PFSK-1 (cell line): ENCODE measurements around the gene SLC9A2.

Experiments
- POLR2AphosphoS5 ChIP-seq: IDR thresholded peaks from 2 replicates; pipeline ENCODE4 v1.6.1; 2012; ENCODE audit warnings: low read depth, mild to moderate bottlenecking, control low read depth, low read length, moderate library complexity
- REST ChIP-seq, 2 experiments: IDR thresholded peaks; 2 replicates each; pipeline versions ENCODE4 v1.6.1 to v1.8.0; 2011 to 2012; ENCODE audit warnings: low read depth in 2 of 2, low read length in 2 of 2, control low read depth in 1 of 2, inconsistent platforms in 1 of 2, mild to moderate bottlenecking in 1 of 2, moderate library complexity in 1 of 2; ENCODE audit not compliant: insufficient read depth in 1 of 2
- SIN3A ChIP-seq: IDR thresholded peaks from 2 replicates; pipeline ENCODE4 v1.6.1; 2012; ENCODE audit warnings: mild to moderate bottlenecking, low read length, moderate library complexity, borderline replicate concordance; ENCODE audit not compliant: insufficient read depth
- TAF1 ChIP-seq: IDR thresholded peaks from 2 replicates; pipeline ENCODE4 v1.6.1; 2012; ENCODE audit warnings: low read length, control low read depth, borderline replicate concordance; ENCODE audit not compliant: insufficient read depth

DNA sequence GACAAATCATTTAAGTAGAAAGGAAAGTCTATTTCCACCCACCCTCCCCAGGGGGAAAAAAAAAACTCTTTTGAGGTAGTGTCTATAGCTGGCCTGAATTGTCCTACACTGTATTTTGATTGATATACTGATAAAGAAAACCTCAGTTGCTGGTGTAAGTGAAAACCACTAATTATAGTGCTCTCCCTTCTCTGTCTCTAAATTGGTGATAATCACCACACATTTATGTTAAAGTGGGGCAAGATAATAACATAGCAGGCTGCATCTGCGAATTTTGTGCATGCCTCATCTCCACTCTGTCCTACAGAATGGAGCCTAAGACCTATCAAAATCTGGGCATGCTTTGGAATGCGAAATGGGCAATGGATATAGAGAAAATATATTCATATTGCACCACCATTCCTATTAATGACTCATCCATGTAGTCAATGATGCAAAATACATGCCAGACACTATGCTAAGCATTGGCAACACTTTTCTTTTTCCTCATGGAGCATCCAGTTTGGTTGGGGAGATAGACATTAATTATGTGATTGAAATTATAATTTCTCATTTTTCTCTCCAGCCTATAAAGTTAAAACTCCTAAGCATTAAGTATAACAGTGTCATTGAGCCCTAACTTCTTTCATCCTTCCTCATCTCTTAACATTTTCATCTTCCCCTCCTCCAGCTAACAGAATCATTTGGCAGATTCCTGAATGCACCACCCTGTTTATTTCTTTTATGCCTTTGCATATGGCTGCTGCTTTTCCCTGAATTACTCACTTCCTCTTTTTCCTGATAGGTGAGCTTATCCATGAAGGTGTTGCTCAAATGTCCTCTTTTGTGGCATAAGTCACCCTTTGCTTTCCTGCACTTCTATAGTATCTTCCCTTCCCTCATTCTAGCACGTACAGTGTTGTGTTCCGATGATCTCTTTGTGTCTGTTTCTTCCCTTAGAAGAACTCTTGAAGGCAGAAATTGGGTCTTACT is 58.2 kb downstream of the SLC9A2 start:
- TF ChIP-seq POLR2AphosphoS5 (no peak), TAF1 (no peak), REST (IDR thresholded peaks at IDR 0.05; ENCODE audit: insufficient read depth in 1 of 2, low read depth in 2 of 2, low read length in 2 of 2) (no peak), SIN3A (no peak)
